ENCODE measurements around the gene CNTN4.

DNA sequence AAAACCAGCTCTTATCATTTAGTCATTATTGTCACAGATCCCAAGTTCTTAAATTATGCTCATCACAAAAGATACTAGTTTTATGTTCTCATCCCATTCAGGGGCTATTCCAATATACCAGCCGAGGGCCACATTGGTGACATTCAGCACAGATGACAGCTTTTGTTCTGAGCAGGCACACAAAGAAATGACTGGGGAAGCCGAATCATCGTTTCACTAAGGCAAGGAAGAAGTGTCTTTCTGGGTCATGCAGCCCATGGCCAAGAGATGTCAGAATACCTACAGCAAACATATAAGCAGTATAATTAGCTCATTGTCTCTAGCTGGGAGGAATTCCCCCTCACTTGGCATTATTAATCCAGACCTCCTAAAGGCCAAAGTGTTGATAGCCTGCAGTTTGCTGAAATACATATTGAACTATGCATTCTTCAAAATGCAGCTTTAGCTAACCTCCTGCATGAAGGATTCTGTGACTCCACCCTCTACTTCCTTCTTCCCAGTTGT, 100.2 kb downstream of the CNTN4 start:
- TF ChIP-seq, protein P1, sequence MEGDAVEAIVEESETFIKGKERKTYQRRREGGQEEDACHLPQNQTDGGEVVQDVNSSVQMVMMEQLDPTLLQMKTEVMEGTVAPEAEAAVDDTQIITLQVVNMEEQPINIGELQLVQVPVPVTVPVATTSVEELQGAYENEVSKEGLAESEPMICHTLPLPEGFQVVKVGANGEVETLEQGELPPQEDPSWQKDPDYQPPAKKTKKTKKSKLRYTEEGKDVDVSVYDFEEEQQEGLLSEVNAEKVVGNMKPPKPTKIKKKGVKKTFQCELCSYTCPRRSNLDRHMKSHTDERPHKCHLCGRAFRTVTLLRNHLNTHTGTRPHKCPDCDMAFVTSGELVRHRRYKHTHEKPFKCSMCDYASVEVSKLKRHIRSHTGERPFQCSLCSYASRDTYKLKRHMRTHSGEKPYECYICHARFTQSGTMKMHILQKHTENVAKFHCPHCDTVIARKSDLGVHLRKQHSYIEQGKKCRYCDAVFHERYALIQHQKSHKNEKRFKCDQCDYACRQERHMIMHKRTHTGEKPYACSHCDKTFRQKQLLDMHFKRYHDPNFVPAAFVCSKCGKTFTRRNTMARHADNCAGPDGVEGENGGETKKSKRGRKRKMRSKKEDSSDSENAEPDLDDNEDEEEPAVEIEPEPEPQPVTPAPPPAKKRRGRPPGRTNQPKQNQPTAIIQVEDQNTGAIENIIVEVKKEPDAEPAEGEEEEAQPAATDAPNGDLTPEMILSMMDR (IDR thresholded peaks at IDR 0.05; ENCODE audit: low read depth, low read length): peak; percentile 29; the same call in 1 of the 2 replicates
- TF ChIP-seq EZH2phosphoT487 (IDR thresholded peaks at IDR 0.05; ENCODE audit: low read depth): no peak

All from OCI-LY3 (cell line).